ENCODE measurements around the gene SAPCD2.

The SAPCD2 gene

DNA sequence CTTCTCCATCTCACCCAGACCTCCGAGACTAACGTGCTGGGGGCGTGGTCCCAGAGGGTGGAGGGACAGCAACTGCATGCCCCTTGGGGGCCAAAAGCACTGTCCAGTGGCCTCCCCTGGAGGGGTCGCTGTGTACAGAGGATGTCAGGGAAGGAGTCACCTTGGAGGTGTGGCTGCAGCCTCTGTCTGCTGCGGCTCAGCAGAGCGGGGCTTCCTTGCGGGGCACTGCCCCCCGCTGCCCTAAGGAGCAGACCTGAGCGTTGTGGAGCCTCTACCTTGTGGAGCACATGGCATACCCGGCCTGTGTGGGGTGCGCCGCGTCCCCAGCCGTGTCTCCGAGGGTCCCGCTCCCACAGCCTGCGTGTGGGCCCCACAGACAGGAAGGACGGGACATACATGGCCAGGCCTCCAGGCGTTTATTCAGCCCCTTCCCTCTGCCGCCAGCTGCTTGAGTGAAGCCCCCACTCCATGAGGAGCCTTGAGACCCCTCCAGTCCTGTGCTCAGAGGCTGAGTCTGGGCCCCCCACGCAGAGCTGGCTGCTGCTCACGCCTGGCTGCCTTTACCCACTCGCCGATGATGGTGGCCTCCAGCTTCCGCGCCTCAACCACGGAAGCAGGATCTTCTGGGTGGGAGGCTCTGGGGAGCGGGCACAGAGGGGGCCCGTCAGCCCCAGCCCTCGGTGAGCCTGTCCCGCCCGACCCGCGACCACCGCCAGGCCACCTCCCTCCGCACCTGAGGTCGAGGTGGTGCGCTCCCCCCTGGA lies 40.0 kb upstream of the SAPCD2 start:
- Mint-ChIP-seq H3K9me3 (no peaks in the 10 kb centered on the region), H3K4me1 (ENCODE audit: low read depth) (peaks cover 5% of the 10 kb centered on the region), H3K4me3 (no peak overlapping the region), H3K36me3 (ENCODE audit: low read depth) (peaks cover 5% of the 10 kb centered on the region), H3K27me3 (ENCODE audit: low read depth) (no peaks in the 10 kb centered on the region), H3K27ac (no peak overlapping the region)

DNA sequence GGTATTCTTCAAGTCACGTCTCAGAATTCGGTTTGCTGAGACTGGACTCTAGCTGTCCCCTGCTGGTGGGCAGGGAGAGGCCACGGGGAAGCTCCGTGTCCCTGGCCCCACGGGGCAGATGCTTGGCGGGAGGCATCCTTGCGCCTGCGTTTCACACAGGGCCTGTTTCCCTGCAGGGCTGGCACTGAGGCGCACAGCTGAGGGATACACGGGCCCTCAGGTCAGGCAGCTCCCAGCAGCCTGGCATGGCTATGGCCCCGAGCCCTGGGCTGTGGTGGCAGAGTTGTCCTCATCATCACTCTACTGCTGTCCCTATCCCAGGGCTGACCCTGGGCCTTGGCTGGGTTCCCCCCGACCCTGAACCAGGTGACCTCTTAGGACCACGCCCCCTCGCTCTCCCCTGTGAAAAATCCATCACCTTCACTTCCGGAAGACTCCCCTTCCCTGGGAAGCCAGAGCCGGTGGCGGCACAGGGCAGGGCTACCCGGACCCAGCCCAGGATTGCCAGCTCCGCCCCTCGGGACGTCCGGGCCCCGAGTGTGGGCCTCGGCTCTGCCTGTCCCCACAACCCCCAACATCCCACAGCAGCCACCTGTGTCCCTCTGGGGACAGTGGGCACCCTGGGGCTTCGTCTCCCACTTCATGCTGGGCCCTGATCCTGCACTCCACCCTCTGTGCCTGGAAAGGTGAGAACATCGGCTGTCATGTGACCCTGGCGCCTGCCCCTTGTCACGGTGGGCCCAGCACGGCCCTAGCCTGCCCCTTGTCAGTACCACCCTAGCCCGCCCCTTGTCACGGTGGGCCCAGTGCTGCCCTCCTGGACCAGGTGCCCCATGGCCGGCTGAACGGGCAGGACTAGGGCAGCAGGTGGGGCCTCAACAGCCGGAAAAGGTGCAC lies 39.1 kb upstream of the SAPCD2 start:
- H3K36me3 Mint-ChIP-seq (ENCODE audit: low read depth): peaks cover 11% of the 10 kb centered on the region
- H3K4me1 Mint-ChIP-seq (ENCODE audit: low read depth): peaks cover 5% of the 10 kb centered on the region
- H3K27ac Mint-ChIP-seq: no peak overlapping the region
- H3K27me3 Mint-ChIP-seq (ENCODE audit: low read depth): no peaks in the 10 kb centered on the region
- H3K9me3 Mint-ChIP-seq: no peaks in the 10 kb centered on the region
- H3K4me3 Mint-ChIP-seq: no peak overlapping the region

DNA sequence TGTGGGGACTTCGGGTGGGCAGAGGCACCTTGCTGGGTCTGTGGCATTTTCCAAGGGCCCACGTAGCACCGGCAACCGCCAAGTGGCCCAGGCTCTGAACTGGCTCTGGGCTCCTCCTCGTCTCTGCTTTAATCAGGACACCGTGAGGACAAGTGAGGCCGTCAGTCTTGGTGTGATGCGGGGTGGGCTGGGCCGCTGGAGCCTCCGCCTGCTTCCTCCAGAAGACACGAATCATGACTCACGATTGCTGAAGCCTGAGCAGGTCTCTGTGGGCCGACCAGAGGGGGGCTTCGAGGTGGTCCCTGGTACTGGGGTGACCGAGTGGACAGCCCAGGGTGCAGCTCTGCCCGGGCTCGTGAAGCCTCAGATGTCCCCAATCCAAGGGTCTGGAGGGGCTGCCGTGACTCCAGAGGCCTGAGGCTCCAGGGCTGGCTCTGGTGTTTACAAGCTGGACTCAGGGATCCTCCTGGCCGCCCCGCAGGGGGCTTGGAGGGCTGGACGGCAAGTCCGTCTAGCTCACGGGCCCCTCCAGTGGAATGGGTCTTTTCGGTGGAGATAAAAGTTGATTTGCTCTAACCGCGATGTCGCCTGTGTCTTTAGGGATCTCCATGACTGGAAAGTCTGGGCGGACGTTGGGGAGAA lies 38.4 kb upstream of the SAPCD2 start:
- Mint-ChIP-seq H3K27ac (no peak overlapping the region), H3K36me3 (ENCODE audit: low read depth) (peaks cover 14% of the 10 kb centered on the region), H3K4me3 (no peak overlapping the region), H3K4me1 (ENCODE audit: low read depth) (peaks cover 5% of the 10 kb centered on the region), H3K27me3 (ENCODE audit: low read depth) (no peaks in the 10 kb centered on the region), H3K9me3 (no peaks in the 10 kb centered on the region)

DNA sequence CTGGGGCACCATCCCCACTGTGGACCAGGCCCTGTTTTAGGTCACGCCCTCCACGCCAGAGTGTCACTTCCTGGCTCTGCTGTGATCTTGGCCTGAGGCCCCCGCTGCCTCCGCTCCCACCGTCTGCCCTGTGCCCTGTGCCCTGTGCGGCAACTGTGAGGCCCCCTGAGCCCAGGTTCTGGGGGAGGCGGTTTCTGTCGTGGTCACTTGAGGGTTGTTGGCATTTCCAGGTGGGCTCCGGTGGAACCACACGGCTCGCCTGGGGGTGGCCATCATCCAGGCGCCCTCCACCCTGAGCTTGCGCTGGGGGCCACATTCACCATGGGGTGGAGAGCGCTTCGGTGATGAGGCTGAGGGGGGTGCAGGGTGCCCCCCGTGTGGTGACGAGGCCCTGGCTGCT lies 37.6 kb upstream of the SAPCD2 start:
- H3K36me3 Mint-ChIP-seq (ENCODE audit: low read depth): peaks cover 14% of the 10 kb centered on the region
- H3K9me3 Mint-ChIP-seq: no peaks in the 10 kb centered on the region
- no peak overlapping the region for H3K27ac Mint-ChIP-seq
- peaks cover 3% of the 10 kb centered on the region for H3K4me1 Mint-ChIP-seq (ENCODE audit: low read depth)
- no peak overlapping the region for H3K4me3 Mint-ChIP-seq
- H3K27me3 Mint-ChIP-seq (ENCODE audit: low read depth): no peaks in the 10 kb centered on the region

DNA sequence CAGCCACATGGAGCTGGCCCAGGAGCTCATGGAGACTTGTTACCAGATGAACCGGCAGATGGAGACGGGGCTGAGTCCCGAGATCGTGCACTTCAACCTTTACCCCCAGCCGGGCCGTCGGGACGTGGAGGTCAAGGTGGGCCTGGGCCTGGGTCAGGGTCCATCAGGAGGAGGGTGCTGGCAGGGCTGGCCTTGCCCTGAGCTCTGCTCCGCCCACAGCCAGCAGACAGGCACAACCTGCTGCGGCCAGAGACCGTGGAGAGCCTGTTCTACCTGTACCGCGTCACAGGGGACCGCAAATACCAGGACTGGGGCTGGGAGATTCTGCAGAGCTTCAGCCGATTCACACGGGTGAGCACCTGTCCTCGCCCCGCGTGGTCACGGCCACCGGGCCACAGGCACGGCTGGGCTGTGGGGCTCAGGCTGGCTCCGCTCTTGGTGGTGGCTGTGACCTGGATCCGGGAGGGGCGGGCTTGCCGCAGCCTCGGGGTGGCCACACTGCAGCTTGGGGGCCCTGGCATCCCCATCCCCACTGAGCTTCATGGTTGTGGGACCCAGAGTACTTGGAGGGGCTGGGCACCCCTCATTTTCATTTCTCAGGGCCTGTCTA lies 37.1 kb upstream of the SAPCD2 start:
- Mint-ChIP-seq H3K36me3 (ENCODE audit: low read depth) (peaks cover 14% of the 10 kb centered on the region), H3K4me1 (ENCODE audit: low read depth) (peaks cover 2% of the 10 kb centered on the region), H3K9me3 (no peaks in the 10 kb centered on the region), H3K4me3 (no peak overlapping the region), H3K27me3 (ENCODE audit: low read depth) (no peaks in the 10 kb centered on the region), H3K27ac (no peak overlapping the region)

DNA sequence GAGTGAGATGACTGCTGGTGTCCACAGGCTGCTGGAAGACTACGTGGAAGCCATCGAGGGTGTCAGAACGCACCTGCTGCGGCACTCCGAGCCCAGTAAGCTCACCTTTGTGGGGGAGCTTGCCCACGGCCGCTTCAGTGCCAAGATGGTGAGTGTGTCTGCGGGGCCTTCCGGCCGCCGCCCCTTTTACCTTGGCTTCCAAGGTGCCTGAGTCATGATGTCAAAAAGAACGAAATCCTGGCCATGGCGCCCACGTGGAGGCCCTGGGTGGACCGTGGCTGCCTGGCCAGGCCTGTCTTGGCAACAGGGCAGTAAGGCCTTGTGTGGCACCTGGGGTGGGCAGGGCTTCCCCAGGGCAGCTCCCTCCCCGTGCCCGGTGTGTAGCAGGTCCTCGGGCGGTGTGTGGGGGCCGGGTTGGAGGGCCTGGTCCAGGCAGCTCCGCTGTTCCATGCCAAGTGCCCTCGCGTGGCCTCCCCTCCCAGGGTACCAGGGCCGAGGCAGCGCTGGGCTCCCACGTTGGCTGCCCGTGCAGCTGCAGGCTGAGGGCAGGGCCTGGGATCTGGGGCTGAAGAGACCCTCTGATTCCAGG lies 36.4 kb upstream of the SAPCD2 start:
- H3K27ac Mint-ChIP-seq: no peak overlapping the region
- H3K4me1 Mint-ChIP-seq (ENCODE audit: low read depth): peaks cover 2% of the 10 kb centered on the region
- peaks cover 14% of the 10 kb centered on the region for H3K36me3 Mint-ChIP-seq (ENCODE audit: low read depth)
- no peaks in the 10 kb centered on the region for H3K27me3 Mint-ChIP-seq (ENCODE audit: low read depth)
- no peaks in the 10 kb centered on the region for H3K9me3 Mint-ChIP-seq
- no peak overlapping the region for H3K4me3 Mint-ChIP-seq

DNA sequence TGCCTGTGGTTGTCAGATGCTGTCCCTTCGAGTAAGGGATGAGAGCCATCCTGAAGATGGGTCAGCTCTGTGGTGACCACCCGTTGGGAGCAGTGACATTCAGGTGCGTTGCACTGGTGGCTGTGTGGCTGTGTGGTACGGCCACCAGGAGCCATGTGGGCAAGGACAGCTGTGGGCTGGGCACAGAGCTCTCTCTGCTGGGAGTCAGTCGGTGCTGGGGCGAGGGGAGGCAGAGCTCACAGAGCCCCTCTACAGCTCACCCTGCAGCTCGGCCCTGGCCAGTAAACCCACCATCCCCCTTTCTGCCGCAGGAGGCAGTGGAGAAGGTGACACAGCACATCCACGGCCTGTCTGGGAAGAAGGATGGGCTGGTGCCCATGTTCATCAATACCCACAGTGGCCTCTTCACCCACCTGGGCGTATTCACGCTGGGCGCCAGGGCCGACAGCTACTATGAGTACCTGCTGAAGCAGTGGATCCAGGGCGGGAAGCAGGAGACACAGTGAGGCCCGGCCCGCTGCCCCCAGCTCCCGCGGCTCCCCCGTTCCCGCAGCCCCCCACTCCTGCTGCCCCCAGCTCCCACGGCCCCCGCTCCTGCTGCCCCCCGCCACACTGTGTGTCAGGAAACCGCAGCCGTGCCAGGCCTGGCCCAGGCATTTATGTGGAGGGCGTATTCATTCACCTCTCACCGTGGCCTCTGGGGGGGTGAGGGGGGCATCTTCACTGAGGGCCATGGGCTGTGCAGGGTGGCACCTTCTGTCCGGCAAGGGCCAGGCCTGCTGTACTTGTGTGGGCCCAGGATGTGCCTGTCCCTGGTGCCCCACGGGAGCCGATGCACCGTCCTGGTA lies 35.7 kb upstream of the SAPCD2 start:
- H3K4me3 Mint-ChIP-seq: no peak overlapping the region
- H3K27me3 Mint-ChIP-seq (ENCODE audit: low read depth): no peaks in the 10 kb centered on the region
- H3K9me3 Mint-ChIP-seq: no peaks in the 10 kb centered on the region
- H3K4me1 Mint-ChIP-seq (ENCODE audit: low read depth): peaks cover 3% of the 10 kb centered on the region
- H3K36me3 Mint-ChIP-seq (ENCODE audit: low read depth): peaks cover 14% of the 10 kb centered on the region
- no peak overlapping the region for H3K27ac Mint-ChIP-seq

DNA sequence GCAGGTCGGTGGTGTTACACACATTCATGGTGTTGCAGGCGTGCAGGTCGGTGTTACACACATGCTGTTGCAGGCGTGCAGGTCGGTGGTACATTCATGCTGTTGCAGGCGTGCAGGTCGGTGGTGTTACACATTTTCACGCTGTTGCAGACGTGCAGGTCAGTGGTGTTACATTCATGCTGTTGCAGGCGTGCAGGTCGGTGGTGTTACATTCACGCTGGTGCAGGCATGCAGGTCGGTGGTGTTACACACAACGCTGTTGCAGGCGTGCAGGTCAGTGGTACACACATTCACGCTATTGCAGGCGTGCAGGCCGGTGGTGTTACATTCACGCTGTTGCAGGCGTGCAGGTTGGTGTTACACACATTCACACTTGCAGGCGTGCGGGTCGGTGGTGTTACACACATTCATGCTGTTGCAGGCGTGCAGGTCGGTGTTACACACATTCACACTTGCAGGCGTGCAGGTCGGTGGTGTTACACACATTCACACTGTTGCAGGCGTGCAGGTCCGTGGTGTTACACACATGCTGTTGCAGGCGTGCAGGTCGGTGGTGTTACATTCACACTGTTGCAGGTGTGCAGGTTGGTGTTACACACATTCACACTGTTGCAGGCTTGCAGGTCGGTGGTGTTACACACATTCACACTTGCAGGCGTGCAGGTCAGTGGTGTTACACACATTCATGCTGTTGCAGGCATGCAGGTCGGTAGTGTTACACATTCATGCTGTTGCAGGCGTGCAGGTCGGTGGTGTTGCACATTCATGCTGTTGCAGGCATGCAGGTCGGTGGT lies 33.0 kb upstream of the SAPCD2 start:
- no peaks in the 10 kb centered on the region for H3K27me3 Mint-ChIP-seq (ENCODE audit: low read depth)
- H3K9me3 Mint-ChIP-seq: no peaks in the 10 kb centered on the region
- peaks cover 1% of the 10 kb centered on the region for H3K4me1 Mint-ChIP-seq (ENCODE audit: low read depth)
- H3K36me3 Mint-ChIP-seq (ENCODE audit: low read depth): peaks cover 17% of the 10 kb centered on the region
- no peak overlapping the region for H3K27ac Mint-ChIP-seq
- no peak overlapping the region for H3K4me3 Mint-ChIP-seq

DNA sequence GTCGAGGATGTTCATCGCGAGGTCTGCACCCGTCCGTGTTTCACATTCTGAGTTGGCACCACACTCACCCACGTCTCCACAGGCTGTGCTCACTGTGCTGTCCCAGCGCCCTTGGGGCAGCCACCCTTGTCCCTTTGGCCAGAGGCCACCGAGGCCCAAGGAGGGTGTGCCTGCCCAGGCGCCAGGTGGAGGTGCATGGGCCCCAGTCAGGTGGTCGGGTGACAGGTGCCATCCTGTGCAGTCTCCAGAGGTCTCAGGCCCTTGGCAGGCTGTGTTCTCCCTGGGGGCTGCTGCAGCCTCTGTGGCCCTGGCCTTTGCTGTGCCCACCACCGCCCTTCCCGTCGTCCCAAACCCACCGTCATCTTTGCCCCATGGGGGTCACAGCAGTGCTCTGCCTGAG lies 28.9 kb upstream of the SAPCD2 start:
- Mint-ChIP-seq H3K36me3 (ENCODE audit: low read depth) (peaks cover 24% of the 10 kb centered on the region), H3K9me3 (no peaks in the 10 kb centered on the region), H3K27me3 (ENCODE audit: low read depth) (no peaks in the 10 kb centered on the region), H3K4me3 (no peak overlapping the region), H3K27ac (no peak overlapping the region), H3K4me1 (ENCODE audit: low read depth) (peaks cover 17% of the 10 kb centered on the region)

DNA sequence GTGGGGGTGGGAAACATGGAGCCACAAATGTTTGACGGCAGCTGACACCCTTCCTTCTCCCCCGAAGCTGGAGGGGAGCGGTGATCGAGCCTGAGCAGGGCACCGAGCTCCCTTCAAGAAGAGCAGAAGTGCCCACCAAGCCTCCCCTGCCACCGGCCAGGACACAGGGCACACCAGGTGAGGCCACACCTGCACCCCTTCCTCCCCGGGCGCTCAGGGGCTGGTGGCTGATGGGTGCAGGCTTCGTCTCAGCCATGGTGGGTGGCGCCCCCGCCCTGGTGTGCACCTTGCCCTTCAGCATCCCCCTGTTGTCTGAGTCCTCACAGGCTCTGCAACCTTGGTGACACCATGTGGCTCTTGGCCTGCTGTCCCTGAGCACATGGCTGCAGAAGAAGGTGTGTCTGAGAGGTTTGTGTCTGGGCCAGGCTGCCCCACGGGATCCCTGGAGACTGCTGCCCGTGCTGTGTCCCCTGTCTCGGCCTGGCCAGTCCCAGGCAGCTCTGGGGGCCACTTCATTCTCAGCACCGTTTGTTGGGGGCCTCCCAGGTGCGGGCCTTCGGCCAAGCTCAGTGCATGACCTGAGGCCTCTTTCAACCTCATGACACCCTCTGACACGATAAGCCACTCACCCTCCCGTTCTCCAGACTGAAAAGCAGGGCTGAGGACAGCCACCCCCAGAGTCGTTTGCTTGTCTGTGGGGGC lies 27.6 kb upstream of the SAPCD2 start:
- peaks cover 19% of the 10 kb centered on the region for H3K4me1 Mint-ChIP-seq (ENCODE audit: low read depth)
- no peaks in the 10 kb centered on the region for H3K9me3 Mint-ChIP-seq
- H3K27me3 Mint-ChIP-seq (ENCODE audit: low read depth): no peaks in the 10 kb centered on the region
- peaks cover 27% of the 10 kb centered on the region for H3K36me3 Mint-ChIP-seq (ENCODE audit: low read depth)
- no peak overlapping the region for H3K4me3 Mint-ChIP-seq
- H3K27ac Mint-ChIP-seq: no peak overlapping the region

DNA sequence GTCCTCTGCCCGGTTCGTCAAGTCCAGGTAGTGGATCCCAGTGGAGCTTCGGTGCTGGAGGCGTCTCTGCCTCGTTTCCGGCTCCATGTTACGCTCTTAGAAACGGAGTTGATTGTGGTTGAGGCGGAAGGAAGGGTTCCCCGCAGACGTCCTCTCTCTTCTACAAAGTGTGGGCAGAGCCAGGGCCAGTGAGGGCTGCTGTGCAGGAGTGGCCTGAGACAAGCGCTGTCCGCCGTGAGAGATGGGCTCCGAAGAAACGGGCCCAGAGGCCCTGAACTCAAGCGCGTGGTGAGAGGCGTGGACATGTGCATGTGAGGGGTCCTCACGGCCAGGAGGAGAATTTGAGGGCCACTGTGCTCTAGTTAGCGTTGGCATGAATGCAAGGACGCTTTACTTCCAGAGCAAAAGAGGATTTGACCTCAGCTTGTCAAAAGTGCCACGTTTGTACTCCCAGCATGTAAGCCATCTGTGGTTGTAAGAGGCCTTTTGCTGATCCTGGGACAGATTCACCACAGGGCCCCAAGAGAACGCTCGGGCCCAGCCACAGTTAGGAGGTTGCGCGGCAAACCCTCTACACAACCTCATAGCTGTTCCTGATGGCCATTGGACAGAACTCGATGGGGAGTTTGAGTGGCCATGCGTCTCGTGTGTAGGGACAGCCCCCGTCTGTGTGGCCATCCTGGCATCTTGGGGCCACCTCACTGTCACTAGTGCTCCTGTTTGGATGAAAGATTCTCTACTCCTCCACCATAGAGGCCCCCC lies 26.6 kb upstream of the SAPCD2 start:
- H3K4me1 Mint-ChIP-seq (ENCODE audit: low read depth): peaks cover 24% of the 10 kb centered on the region
- H3K27me3 Mint-ChIP-seq (ENCODE audit: low read depth): no peaks in the 10 kb centered on the region
- H3K9me3 Mint-ChIP-seq: no peaks in the 10 kb centered on the region
- H3K27ac Mint-ChIP-seq: peak overlapping the region; percentile 99
- peaks cover 34% of the 10 kb centered on the region for H3K36me3 Mint-ChIP-seq (ENCODE audit: low read depth)
- no peak overlapping the region for H3K4me3 Mint-ChIP-seq

All from T-helper 1 cell treated with Interleukin-12 subunit alpha and Interleukin-12 subunit beta and Interleukin-4 antibody, amounts not matched to agents 30 μg/mL and 1 μg/mL, for 36 hours (primary cell).